ENCODE data around the gene DPRX. TPM values are rescaled to one million over a fixed set of nuclear protein-coding genes. Genes with fewer than 3 reads are reported as not detected.

The DPRX gene
- polyA plus RNA-seq, 1 experiment = not detected

GRCh38 chr19:53608381-53608780, 23.4 kb upstream of the DPRX start:
- Histone ChIP-seq H3K27me3 (ENCODE audit: control insufficient read depth, insufficient read depth, low read length) (no peaks in the 10 kb centered on the region), H3K4me3 (ENCODE audit: low read depth, low read length) (no peak overlapping the region), H3K27ac (ENCODE audit: low read depth, low read length) (no peak overlapping the region), H3K9me3 (ENCODE audit: control insufficient read depth, insufficient read depth, low read length) (peaks cover 80% of the 10 kb centered on the region)
- no peak for TF ChIP-seq CTCF (IDR thresholded peaks at IDR 0.05; ENCODE audit: low read depth, low read length)
- POLR2A ChIA-PET = no interaction called here
- CTCF ChIA-PET = no interaction called here
- DNase-seq (ENCODE audit: low read depth, low spot score) = no peak

GRCh38 chr19:53612762-53613526, 18.9 kb upstream of the DPRX start:
- Histone ChIP-seq H3K27ac (ENCODE audit: low read depth, low read length) (no peak overlapping the region), H3K9me3 (ENCODE audit: control insufficient read depth, insufficient read depth, low read length) (peaks cover 57% of the 10 kb centered on the region), H3K4me3 (ENCODE audit: low read depth, low read length) (no peak overlapping the region), H3K27me3 (ENCODE audit: control insufficient read depth, insufficient read depth, low read length) (no peaks in the 10 kb centered on the region)
- DNase-seq (ENCODE audit: low read depth, low spot score) = no peak
- CTCF ChIA-PET = no interaction called here
- POLR2A ChIA-PET = no interaction called here
- no peak for TF ChIP-seq CTCF (IDR thresholded peaks at IDR 0.05; ENCODE audit: low read depth, low read length)

GRCh38 chr19:53621885-53622740, 9.7 kb upstream of the DPRX start:
- peaks cover 38% of the 10 kb centered on the region for H3K9me3 ChIP-seq (ENCODE audit: control insufficient read depth, insufficient read depth, low read length)
- no peak for TF ChIP-seq CTCF (IDR thresholded peaks at IDR 0.05; ENCODE audit: low read depth, low read length)
- ChIA-PET CTCF (no interaction called here), POLR2A (no interaction called here)
- H3K27me3 ChIP-seq (ENCODE audit: control insufficient read depth, insufficient read depth, low read length) = no peaks in the 10 kb centered on the region
- H3K27ac ChIP-seq (ENCODE audit: low read depth, low read length) = no peak overlapping the region
- no peak overlapping the region for H3K4me3 ChIP-seq (ENCODE audit: low read depth, low read length)
- no peak for DNase-seq (ENCODE audit: low read depth, low spot score)

GRCh38 chr19:53624771-53625545, 6.8 kb upstream of the DPRX start:
- DNase-seq (ENCODE audit: low read depth, low spot score) = no peak
- peaks cover 44% of the 10 kb centered on the region for H3K9me3 ChIP-seq (ENCODE audit: control insufficient read depth, insufficient read depth, low read length)
- ChIA-PET CTCF (no interaction called here), POLR2A (no interaction called here)
- no peaks in the 10 kb centered on the region for H3K27me3 ChIP-seq (ENCODE audit: control insufficient read depth, insufficient read depth, low read length)
- no peak overlapping the region for H3K4me3 ChIP-seq (ENCODE audit: low read depth, low read length)
- TF ChIP-seq CTCF (IDR thresholded peaks at IDR 0.05; ENCODE audit: low read depth, low read length) = no peak
- no peak overlapping the region for H3K27ac ChIP-seq (ENCODE audit: low read depth, low read length)
